ENCODE measurements around the gene OR14A16.

The OR14A16 gene

GRCh38 chr1:247824023-247824422 is at the start of gene OR14A16:
OR14A16 (minus strand) TSS chr1:247824119; CDS start chr1:247815729, 8,390 bp downstream.
- H3K4me3 ChIP-seq (ENCODE audit: low read length in 2 of 2): no peak within 1 kb of the TSS
- H3K9me3 ChIP-seq (ENCODE audit: control insufficient read depth in 2 of 2, low read length in 2 of 2): no peaks in the 10 kb centered on the region
- no peaks in the 10 kb centered on the region for H3K36me3 ChIP-seq (ENCODE audit: control insufficient read depth in 2 of 2, insufficient read depth in 2 of 2, low read length in 2 of 2)
- H3K27ac ChIP-seq (ENCODE audit: low read depth in 2 of 2, low read length in 2 of 2): no peak within 1 kb of the TSS
- no peaks in the 10 kb centered on the region for H3K27me3 ChIP-seq (ENCODE audit: control insufficient read depth in 2 of 2, insufficient read depth in 2 of 2, low read length in 2 of 2)
- no peaks in the 10 kb centered on the region for H3K4me1 ChIP-seq (ENCODE audit: control insufficient read depth in 2 of 2, insufficient read depth in 2 of 2, low read length in 2 of 2)
- H3K9ac ChIP-seq (ENCODE audit: low read depth in 1 of 2, low read length in 2 of 2): no peak within 1 kb of the TSS

GRCh38 chr1:247865416-247865815 is 41.5 kb upstream of the OR14A16 start:
- Histone ChIP-seq H3K9me3 (ENCODE audit: control insufficient read depth in 2 of 2, low read length in 2 of 2) (no peaks in the 10 kb centered on the region), H3K36me3 (ENCODE audit: control insufficient read depth in 2 of 2, insufficient read depth in 2 of 2, low read length in 2 of 2) (no peaks in the 10 kb centered on the region), H3K9ac (ENCODE audit: low read depth in 1 of 2, low read length in 2 of 2) (no peak overlapping the region), H3K27ac (ENCODE audit: low read depth in 2 of 2, low read length in 2 of 2) (no peak overlapping the region), H3K4me3 (ENCODE audit: low read length in 2 of 2) (no peak overlapping the region), H3K27me3 (ENCODE audit: control insufficient read depth in 2 of 2, insufficient read depth in 2 of 2, low read length in 2 of 2) (no peaks in the 10 kb centered on the region), H3K4me1 (ENCODE audit: control insufficient read depth in 2 of 2, insufficient read depth in 2 of 2, low read length in 2 of 2) (no peaks in the 10 kb centered on the region)

GRCh38 chr1:247864644-247865043 is 40.7 kb upstream of the OR14A16 start:
- H3K27me3 ChIP-seq (ENCODE audit: control insufficient read depth in 2 of 2, insufficient read depth in 2 of 2, low read length in 2 of 2): no peaks in the 10 kb centered on the region
- H3K4me3 ChIP-seq (ENCODE audit: low read length in 2 of 2): no peak overlapping the region
- no peak overlapping the region for H3K9ac ChIP-seq (ENCODE audit: low read depth in 1 of 2, low read length in 2 of 2)
- no peaks in the 10 kb centered on the region for H3K4me1 ChIP-seq (ENCODE audit: control insufficient read depth in 2 of 2, insufficient read depth in 2 of 2, low read length in 2 of 2)
- H3K36me3 ChIP-seq (ENCODE audit: control insufficient read depth in 2 of 2, insufficient read depth in 2 of 2, low read length in 2 of 2): no peaks in the 10 kb centered on the region
- H3K27ac ChIP-seq (ENCODE audit: low read depth in 2 of 2, low read length in 2 of 2): no peak overlapping the region
- no peaks in the 10 kb centered on the region for H3K9me3 ChIP-seq (ENCODE audit: control insufficient read depth in 2 of 2, low read length in 2 of 2)

- no peaks in the 10 kb centered on the region for H3K36me3 ChIP-seq (ENCODE audit: control insufficient read depth in 2 of 2, insufficient read depth in 2 of 2, low read length in 2 of 2)
- H3K4me3 ChIP-seq (ENCODE audit: low read length in 2 of 2): no peak overlapping the region
- no peaks in the 10 kb centered on the region for H3K4me1 ChIP-seq (ENCODE audit: control insufficient read depth in 2 of 2, insufficient read depth in 2 of 2, low read length in 2 of 2)
- H3K27me3 ChIP-seq (ENCODE audit: control insufficient read depth in 2 of 2, insufficient read depth in 2 of 2, low read length in 2 of 2): no peaks in the 10 kb centered on the region
- no peak overlapping the region for H3K9ac ChIP-seq (ENCODE audit: low read depth in 1 of 2, low read length in 2 of 2)
- H3K9me3 ChIP-seq (ENCODE audit: control insufficient read depth in 2 of 2, low read length in 2 of 2): no peaks in the 10 kb centered on the region
- H3K27ac ChIP-seq (ENCODE audit: low read depth in 2 of 2, low read length in 2 of 2): no peak overlapping the region
Observed at GRCh38 chr1:247862756-247863155, 38.8 kb upstream of the OR14A16 start.

- H3K36me3 ChIP-seq (ENCODE audit: control insufficient read depth in 2 of 2, insufficient read depth in 2 of 2, low read length in 2 of 2): no peaks in the 10 kb centered on the region
- H3K4me3 ChIP-seq (ENCODE audit: low read length in 2 of 2): peak overlapping the region; percentile 46 to 62
- H3K4me1 ChIP-seq (ENCODE audit: control insufficient read depth in 2 of 2, insufficient read depth in 2 of 2, low read length in 2 of 2): no peaks in the 10 kb centered on the region
- H3K9ac ChIP-seq (ENCODE audit: low read depth in 1 of 2, low read length in 2 of 2): peak overlapping the region in 1 of 2 donors; percentile 43
- H3K27ac ChIP-seq (ENCODE audit: low read depth in 2 of 2, low read length in 2 of 2): peak overlapping the region in 1 of 2 donors; percentile 15
- H3K9me3 ChIP-seq (ENCODE audit: control insufficient read depth in 2 of 2, low read length in 2 of 2): no peaks in the 10 kb centered on the region
- no peaks in the 10 kb centered on the region for H3K27me3 ChIP-seq (ENCODE audit: control insufficient read depth in 2 of 2, insufficient read depth in 2 of 2, low read length in 2 of 2)
Observed at GRCh38 chr1:247857985-247858619, 34.2 kb upstream of the OR14A16 start.

- Histone ChIP-seq H3K9me3 (ENCODE audit: control insufficient read depth in 2 of 2, low read length in 2 of 2) (no peaks in the 10 kb centered on the region), H3K9ac (ENCODE audit: low read depth in 1 of 2, low read length in 2 of 2) (peak within 1 kb of the TSS in 1 of 2 donors; percentile 43), H3K27me3 (ENCODE audit: control insufficient read depth in 2 of 2, insufficient read depth in 2 of 2, low read length in 2 of 2) (no peaks in the 10 kb centered on the region), H3K4me3 (ENCODE audit: low read length in 2 of 2) (peak within 1 kb of the TSS; percentile 46 to 62), H3K27ac (ENCODE audit: low read depth in 2 of 2, low read length in 2 of 2) (peak within 1 kb of the TSS in 1 of 2 donors; percentile 22), H3K4me1 (ENCODE audit: control insufficient read depth in 2 of 2, insufficient read depth in 2 of 2, low read length in 2 of 2) (no peaks in the 10 kb centered on the region), H3K36me3 (ENCODE audit: control insufficient read depth in 2 of 2, insufficient read depth in 2 of 2, low read length in 2 of 2) (no peaks in the 10 kb centered on the region)
Observed at GRCh38 chr1:247857069-247857984, 33.4 kb upstream of the OR14A16 start, which contains the start of gene TRIM58. TRIM58 (plus strand) TSS chr1:247857187; CDS start chr1:247857247, 60 bp downstream.

- H3K27ac ChIP-seq (ENCODE audit: low read depth in 2 of 2, low read length in 2 of 2): no peak overlapping the region
- H3K9me3 ChIP-seq (ENCODE audit: control insufficient read depth in 2 of 2, low read length in 2 of 2): no peaks in the 10 kb centered on the region
- H3K4me1 ChIP-seq (ENCODE audit: control insufficient read depth in 2 of 2, insufficient read depth in 2 of 2, low read length in 2 of 2): no peaks in the 10 kb centered on the region
- H3K27me3 ChIP-seq (ENCODE audit: control insufficient read depth in 2 of 2, insufficient read depth in 2 of 2, low read length in 2 of 2): no peaks in the 10 kb centered on the region
- no peak overlapping the region for H3K9ac ChIP-seq (ENCODE audit: low read depth in 1 of 2, low read length in 2 of 2)
- H3K4me3 ChIP-seq (ENCODE audit: low read length in 2 of 2): no peak overlapping the region
- H3K36me3 ChIP-seq (ENCODE audit: control insufficient read depth in 2 of 2, insufficient read depth in 2 of 2, low read length in 2 of 2): no peaks in the 10 kb centered on the region
Observed at GRCh38 chr1:247855911-247856310, 32.0 kb upstream of the OR14A16 start.

GRCh38 chr1:247854899-247855545 is 31.1 kb upstream of the OR14A16 start:
- H3K27ac ChIP-seq (ENCODE audit: low read depth in 2 of 2, low read length in 2 of 2): no peak overlapping the region
- H3K4me3 ChIP-seq (ENCODE audit: low read length in 2 of 2): no peak overlapping the region
- H3K9me3 ChIP-seq (ENCODE audit: control insufficient read depth in 2 of 2, low read length in 2 of 2): no peaks in the 10 kb centered on the region
- no peak overlapping the region for H3K9ac ChIP-seq (ENCODE audit: low read depth in 1 of 2, low read length in 2 of 2)
- H3K4me1 ChIP-seq (ENCODE audit: control insufficient read depth in 2 of 2, insufficient read depth in 2 of 2, low read length in 2 of 2): no peaks in the 10 kb centered on the region
- no peaks in the 10 kb centered on the region for H3K27me3 ChIP-seq (ENCODE audit: control insufficient read depth in 2 of 2, insufficient read depth in 2 of 2, low read length in 2 of 2)
- H3K36me3 ChIP-seq (ENCODE audit: control insufficient read depth in 2 of 2, insufficient read depth in 2 of 2, low read length in 2 of 2): no peaks in the 10 kb centered on the region

- Histone ChIP-seq H3K9me3 (ENCODE audit: control insufficient read depth in 2 of 2, low read length in 2 of 2) (no peaks in the 10 kb centered on the region), H3K27me3 (ENCODE audit: control insufficient read depth in 2 of 2, insufficient read depth in 2 of 2, low read length in 2 of 2) (no peaks in the 10 kb centered on the region), H3K4me3 (ENCODE audit: low read length in 2 of 2) (no peak overlapping the region), H3K36me3 (ENCODE audit: control insufficient read depth in 2 of 2, insufficient read depth in 2 of 2, low read length in 2 of 2) (no peaks in the 10 kb centered on the region), H3K9ac (ENCODE audit: low read depth in 1 of 2, low read length in 2 of 2) (no peak overlapping the region), H3K27ac (ENCODE audit: low read depth in 2 of 2, low read length in 2 of 2) (no peak overlapping the region), H3K4me1 (ENCODE audit: control insufficient read depth in 2 of 2, insufficient read depth in 2 of 2, low read length in 2 of 2) (no peaks in the 10 kb centered on the region)
Observed at GRCh38 chr1:247849616-247850015, 25.7 kb upstream of the OR14A16 start.

- no peaks in the 10 kb centered on the region for H3K9me3 ChIP-seq (ENCODE audit: control insufficient read depth in 2 of 2, low read length in 2 of 2)
- no peak overlapping the region for H3K27ac ChIP-seq (ENCODE audit: low read depth in 2 of 2, low read length in 2 of 2)
- no peaks in the 10 kb centered on the region for H3K4me1 ChIP-seq (ENCODE audit: control insufficient read depth in 2 of 2, insufficient read depth in 2 of 2, low read length in 2 of 2)
- H3K4me3 ChIP-seq (ENCODE audit: low read length in 2 of 2): no peak overlapping the region
- H3K36me3 ChIP-seq (ENCODE audit: control insufficient read depth in 2 of 2, insufficient read depth in 2 of 2, low read length in 2 of 2): no peaks in the 10 kb centered on the region
- H3K27me3 ChIP-seq (ENCODE audit: control insufficient read depth in 2 of 2, insufficient read depth in 2 of 2, low read length in 2 of 2): no peaks in the 10 kb centered on the region
- no peak overlapping the region for H3K9ac ChIP-seq (ENCODE audit: low read depth in 1 of 2, low read length in 2 of 2)
Observed at GRCh38 chr1:247848346-247848745, 24.4 kb upstream of the OR14A16 start.

All from mucosa of rectum (tissue), 2 donors.